GM19467 (cell line): ENCODE results near the gene ARHGAP26.

Source experiments
- ATAC-seq: cut with Tn5 transposase; IDR thresholded peaks from one replicate; pipeline ENCODE4 v1.9.1; 2021; ENCODE audit warnings: mild to moderate bottlenecking, moderate library complexity; ENCODE audit not compliant: unreplicated experiment

ARHGAP26 gene

GRCh38 chr5:142870532-142871362 is 100.6 kb downstream of the ARHGAP26 start:
- ATAC-seq: no peak

- ATAC-seq: no peak
Observed at GRCh38 chr5:142871363-142872193, 101.4 kb downstream of the ARHGAP26 start.

- no peak for ATAC-seq
Observed at GRCh38 chr5:142872217-142872616, 102.0 kb downstream of the ARHGAP26 start.

DNA sequence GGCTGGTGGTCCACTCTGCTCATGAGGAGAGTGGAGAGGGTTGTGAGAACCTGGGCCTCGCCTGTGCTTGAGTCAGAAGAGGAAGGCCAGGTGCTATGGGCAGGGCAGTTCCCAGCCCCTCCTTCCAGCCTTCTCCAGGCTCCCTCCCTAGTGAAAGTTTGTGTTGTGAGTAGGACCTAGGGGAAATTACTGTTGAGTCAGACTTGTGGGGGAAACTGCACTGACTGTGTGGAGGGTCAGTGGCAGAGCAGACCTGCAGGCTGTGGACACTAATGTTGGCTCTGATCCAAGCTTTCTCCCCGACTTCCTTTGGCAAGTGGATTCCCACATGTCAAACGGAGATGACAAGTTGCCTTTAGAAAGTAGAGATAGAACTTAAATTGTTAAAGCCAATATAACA is 102.6 kb downstream of the ARHGAP26 start:
- no peak for ATAC-seq

- no peak for ATAC-seq
Observed at GRCh38 chr5:142873831-142874230, 103.7 kb downstream of the ARHGAP26 start.

DNA sequence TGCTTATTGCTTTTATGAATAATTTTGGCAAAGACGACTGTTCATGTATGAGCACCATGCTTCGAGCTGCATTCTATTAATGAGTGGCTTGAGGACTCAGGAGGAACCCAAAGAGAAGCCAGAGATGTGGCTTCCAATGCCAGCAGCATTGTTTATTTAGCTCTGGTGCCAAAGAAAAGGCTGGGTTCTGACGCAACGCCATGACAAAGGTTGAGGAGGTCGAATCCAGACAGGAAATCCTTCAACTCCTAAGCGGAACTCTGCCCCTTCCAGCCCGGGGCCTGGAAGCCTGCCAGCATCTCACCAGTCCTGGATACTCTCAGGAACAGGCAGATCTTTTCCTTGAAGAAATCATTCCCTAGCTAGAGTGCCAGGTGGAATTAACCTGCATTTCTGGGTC is 104.4 kb downstream of the ARHGAP26 start:
- ATAC-seq: no peak

DNA sequence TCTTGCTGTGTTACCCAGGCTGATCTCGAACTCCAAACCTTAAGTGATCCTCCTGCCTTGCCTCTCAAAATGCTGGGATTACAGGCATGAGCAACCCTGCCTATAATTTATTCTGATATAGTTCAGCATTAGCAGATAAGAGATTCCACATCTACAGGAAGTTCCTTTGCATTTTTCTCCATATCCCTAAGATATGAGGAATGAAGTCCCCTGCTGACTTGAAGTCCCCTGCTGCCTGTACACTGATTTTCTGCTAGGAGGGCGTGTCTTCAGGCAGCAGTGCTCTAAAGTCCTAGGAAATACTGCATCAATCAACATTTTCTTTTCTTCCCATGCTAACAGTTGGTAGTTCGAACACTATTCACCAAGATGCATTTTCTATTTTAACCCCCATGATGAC is 105.8 kb downstream of the ARHGAP26 start:
- ATAC-seq: no peak

GRCh38 chr5:142876817-142877216 is 106.6 kb downstream of the ARHGAP26 start:
- no peak for ATAC-seq

DNA sequence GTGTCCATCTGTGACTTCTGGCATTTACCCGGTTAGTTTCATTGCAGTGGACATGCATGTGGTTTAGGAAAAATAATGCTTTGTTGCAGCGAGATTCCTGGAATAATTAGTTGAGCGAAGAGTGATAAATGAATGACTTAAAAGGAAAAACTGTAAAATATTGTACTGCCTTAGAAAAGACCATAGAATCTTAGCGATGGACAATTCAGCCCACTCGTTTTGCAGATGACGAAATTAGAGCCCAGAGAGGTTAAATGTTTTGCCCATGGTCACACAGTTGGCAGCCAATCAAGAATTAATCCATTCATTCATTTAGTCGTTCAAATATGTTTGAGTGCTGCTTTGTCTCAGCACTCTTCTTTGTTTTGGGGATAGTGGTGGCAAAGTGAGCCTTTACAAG is 107.9 kb downstream of the ARHGAP26 start:
- no peak for ATAC-seq

DNA sequence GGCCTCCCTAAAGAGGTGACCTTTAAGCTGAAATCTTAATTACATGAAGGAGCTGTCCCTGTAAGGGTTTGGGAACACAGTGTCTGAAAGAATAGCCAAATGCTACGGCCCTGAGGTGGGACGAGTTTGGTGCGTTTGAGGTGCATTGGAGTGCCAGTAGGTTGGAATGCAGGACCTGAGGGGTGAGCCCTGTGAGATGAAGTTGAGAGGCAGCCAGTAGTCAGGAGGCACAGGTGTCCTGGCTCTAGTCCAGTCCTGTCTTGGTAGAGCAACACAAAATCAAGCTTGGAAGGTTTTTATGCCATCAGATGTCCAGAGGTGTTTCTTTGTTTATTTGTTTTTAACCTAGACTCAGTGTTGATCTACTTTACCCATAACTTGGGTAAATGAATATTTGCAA is 108.5 kb downstream of the ARHGAP26 start:
- ATAC-seq: no peak

DNA sequence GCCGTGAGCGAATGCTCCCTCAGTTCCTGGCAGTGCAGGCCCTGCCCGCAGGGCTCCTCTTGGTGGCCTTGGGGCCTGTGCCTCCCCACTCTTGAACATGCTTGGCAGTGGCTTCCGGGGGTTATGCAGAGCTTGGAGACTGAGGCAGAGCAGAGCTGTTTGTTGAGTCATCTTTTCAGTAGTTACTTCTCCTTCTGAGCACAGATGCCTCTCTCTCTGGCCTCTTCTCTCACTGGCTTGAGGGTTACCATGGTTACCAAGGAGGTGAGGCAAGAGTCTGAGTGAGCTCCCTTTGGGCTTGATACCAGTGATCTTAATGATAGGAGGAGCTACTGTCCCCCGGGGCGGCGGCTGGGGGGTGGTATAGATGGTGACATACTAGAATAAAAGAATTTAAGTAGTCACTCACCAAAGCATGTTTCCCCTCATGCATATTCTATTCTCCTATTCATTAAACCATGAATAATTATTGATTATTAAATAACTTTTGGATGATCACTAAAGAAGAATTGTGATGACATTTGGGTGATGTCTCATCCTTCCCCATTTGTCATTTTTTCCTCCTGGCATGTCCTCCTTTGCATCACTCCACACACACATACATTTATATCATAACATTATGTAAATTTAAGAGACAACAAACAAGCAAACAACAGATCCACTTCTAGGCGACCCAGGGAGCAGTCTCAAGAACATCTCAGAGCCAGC is 111.1 kb downstream of the ARHGAP26 start:
- no peak for ATAC-seq

GRCh38 chr5:142881784-142882126 is 111.6 kb downstream of the ARHGAP26 start:
- no peak for ATAC-seq

GRCh38 chr5:142883025-142883424 is 112.8 kb downstream of the ARHGAP26 start:
- no peak for ATAC-seq

- ATAC-seq: no peak
Observed at GRCh38 chr5:142883438-142883837, 113.3 kb downstream of the ARHGAP26 start.

- ATAC-seq: no peak
Observed at GRCh38 chr5:142884029-142884428, 113.9 kb downstream of the ARHGAP26 start.

- ATAC-seq: no peak
Observed at GRCh38 chr5:142886211-142886610, 116.0 kb downstream of the ARHGAP26 start.

DNA sequence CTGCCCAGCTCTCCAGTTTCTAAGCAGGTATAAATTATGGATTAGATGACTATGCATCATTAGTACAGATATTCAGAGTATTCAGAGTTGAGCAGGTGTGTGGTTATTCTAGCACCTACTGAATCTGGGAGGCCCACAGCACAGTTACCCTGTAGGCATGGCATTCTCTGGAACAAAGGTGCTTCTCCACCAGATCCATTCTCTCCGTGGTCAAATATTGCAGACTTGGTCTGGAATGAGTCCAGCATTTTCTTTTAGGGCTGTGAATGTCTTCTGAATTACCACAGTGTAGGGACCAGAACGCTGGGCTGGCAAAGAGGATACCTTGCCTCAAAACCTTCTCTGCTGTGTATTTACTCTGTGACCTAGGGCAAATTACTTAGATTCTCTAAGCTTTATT is 116.8 kb downstream of the ARHGAP26 start:
- ATAC-seq: no peak

- ATAC-seq: no peak
Observed at GRCh38 chr5:142888469-142889085, 118.4 kb downstream of the ARHGAP26 start.

DNA sequence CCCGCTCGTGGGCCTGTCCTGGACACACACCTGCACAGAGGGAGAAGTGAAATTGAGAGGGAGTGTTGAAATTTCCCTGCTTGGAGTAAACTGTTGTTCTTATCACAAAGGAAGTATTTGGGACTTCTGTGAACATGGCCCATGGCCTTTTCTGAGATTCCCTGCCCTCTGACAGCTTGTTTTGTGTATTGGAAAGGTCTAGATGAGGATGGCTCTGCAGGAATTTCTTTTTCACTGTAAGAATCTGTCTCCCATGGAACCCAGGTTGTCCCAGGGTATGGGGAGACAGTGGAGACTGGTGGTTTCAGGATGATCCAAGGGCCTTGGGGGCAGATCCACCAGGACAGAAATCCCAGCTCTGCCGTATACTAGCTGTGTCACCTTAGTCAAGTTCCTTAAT is 121.8 kb downstream of the ARHGAP26 start:
- no peak for ATAC-seq

- ATAC-seq: no peak
Observed at GRCh38 chr5:142894315-142894714, 124.1 kb downstream of the ARHGAP26 start.

DNA sequence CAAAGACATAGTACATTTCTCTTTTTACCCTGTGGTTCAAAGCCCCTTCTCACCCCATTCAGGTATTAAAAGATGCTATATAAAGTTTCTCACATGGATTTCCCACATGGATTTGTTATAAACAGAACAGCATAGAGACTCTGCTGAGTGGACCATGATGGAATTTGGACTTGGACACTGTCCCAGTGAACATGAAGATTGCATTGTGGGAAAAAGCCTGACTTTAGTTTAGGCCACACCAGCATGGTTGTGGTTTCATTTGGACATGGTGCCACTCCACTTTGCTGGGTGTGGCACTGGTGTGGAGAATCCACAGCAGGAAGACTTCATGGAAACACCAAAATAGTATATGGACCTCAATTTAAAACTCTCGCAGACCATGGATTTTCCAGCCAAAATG is 124.6 kb downstream of the ARHGAP26 start:
- no peak for ATAC-seq
